AG09319 (cell line): ENCODE measurements around the gene PIEZO1.

Source experiments
- DNase-seq: peaks from one replicate; pipeline ENCODE4 v3.0.0-alpha.2; 2010; ENCODE audit warnings: low read depth; ENCODE audit errors: extremely low read depth
- CTCF ChIP-seq: IDR thresholded peaks from 2 replicates; pipeline ENCODE4 v1.5.1; 2011; ENCODE audit warnings: low read depth, mild to moderate bottlenecking, inconsistent platforms, low read length, moderate library complexity

Gene PIEZO1

GRCh38 chr16:88726981-88727380, 58.0 kb downstream of the PIEZO1 start:
- no peak for DNase-seq
- no peak for TF ChIP-seq CTCF

GRCh38 chr16:88726408-88726749, 58.6 kb downstream of the PIEZO1 start:
- no peak for DNase-seq
- no peak for TF ChIP-seq CTCF

- no peak for DNase-seq
- no peak for TF ChIP-seq CTCF
Measured at GRCh38 chr16:88725609-88726407, 59.2 kb downstream of the PIEZO1 start.

GRCh38 chr16:88724855-88725555, 60.0 kb downstream of the PIEZO1 start:
- TF ChIP-seq CTCF = no peak
- no peak for DNase-seq

- no peak for TF ChIP-seq CTCF
- no peak for DNase-seq
Measured at GRCh38 chr16:88723911-88724310, 61.1 kb downstream of the PIEZO1 start.

GRCh38 chr16:88723507-88723887, 61.5 kb downstream of the PIEZO1 start:
- TF ChIP-seq CTCF = no peak
- DNase-seq = no peak

- no peak for TF ChIP-seq CTCF
- no peak for DNase-seq
Measured at GRCh38 chr16:88722784-88723506, 62.1 kb downstream of the PIEZO1 start.
